Measurements from ENCODE around the gene WASHC4.
"Not testable (repeated sequence)": the region's sequence is repeated elsewhere in the genome, so short reads cannot be mapped to it uniquely, and the experiment has no call there.

The WASHC4 gene

GRCh38 chr12:105092336-105092735 is 15.2 kb upstream of the WASHC4 start:
- DNase-seq (ENCODE audit: low read depth) = no peak
- no peak for TF ChIP-seq CTCF (conservative IDR thresholded peaks at IDR 0.05; ENCODE audit: low read length)
- no peak overlapping the region for H3K4me3 ChIP-seq (ENCODE audit: low read length)

- DNase-seq (ENCODE audit: low read depth); H3K4me3 ChIP-seq (ENCODE audit: low read length): not testable (repeated sequence)
Measured at GRCh38 chr12:105095338-105095737, 12.2 kb upstream of the WASHC4 start.

DNA sequence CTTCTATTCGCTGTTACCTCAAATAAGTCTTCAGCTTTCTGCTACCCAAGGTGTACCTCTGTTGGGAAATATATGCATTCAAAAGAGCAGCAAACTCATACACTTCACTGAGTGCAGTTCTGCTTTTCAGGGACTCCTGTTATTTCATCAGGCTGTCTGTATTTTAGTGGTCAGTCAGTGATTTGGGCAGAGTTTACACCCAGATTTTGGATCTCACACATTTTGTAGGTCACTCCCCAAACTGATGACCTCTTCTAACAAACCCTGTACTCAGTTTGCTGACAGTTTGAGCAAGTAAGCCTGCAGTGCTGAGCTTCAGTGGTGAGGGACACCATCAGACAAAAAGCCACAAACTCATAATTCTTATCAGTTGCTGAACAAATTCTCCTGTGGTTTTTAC is 8.2 kb upstream of the WASHC4 start:
- DNase-seq (ENCODE audit: low read depth) = no peak
- H3K4me3 ChIP-seq (ENCODE audit: low read length) = no peak overlapping the region
- no peak for TF ChIP-seq CTCF (conservative IDR thresholded peaks at IDR 0.05; ENCODE audit: low read length)

- peak; percentile 62 for DNase-seq (ENCODE audit: low read depth)
- peak overlapping the region; percentile 18; the same call in 1 of the 2 replicates for H3K4me3 ChIP-seq (ENCODE audit: low read length)
- TF ChIP-seq CTCF (conservative IDR thresholded peaks at IDR 0.05; ENCODE audit: low read length) = no peak
Measured at GRCh38 chr12:105100207-105100985, 7.1 kb upstream of the WASHC4 start.

- DNase-seq (ENCODE audit: low read depth) = peak; percentile 53
- TF ChIP-seq CTCF (conservative IDR thresholded peaks at IDR 0.05; ENCODE audit: low read length) = no peak; the same call in 1 of the 2 replicates
- H3K4me3 ChIP-seq (ENCODE audit: low read length) = no peak overlapping the region
Measured at GRCh38 chr12:105100998-105101397, 6.5 kb upstream of the WASHC4 start.

DNA sequence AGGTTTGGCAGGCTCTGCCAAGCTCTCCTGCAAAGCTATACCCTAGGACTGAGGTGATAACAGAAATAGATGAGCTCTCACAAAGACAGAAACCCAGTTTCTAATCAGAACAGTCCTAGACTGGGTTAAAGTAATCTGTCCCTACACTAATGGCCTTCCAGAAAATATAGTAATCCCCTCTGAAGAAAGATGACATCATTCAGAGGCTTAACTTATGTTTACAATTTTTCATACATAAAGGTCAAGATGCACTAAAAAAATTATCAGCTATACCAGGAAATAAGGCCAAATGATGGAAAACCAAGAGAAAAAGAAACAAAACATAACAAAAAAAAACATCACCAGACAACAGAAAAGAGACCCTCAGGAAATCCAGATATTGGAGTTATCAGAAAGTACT is 4.9 kb upstream of the WASHC4 start:
- no peak for DNase-seq (ENCODE audit: low read depth)
- no peak for TF ChIP-seq CTCF (conservative IDR thresholded peaks at IDR 0.05; ENCODE audit: low read length)
- H3K4me3 ChIP-seq (ENCODE audit: low read length) = no peak overlapping the region

DNA sequence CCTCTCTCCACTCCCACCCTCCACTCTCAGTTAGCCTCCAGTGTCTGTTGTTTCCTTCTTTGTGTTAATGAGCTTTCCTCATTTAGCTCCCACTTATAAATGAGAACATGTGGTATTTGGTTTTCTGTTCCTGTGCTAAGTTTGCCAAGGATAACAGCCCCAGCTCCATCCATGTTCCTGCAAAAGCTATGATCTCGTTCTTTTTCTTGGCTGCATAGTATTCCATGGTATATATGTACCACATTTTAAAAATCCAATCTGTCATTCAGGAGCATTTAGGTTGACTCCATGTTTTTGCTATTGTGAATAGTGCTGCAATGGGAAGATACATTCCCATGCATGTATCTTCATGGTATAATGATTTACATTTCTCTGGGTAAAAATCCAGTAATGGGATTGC is 2.8 kb upstream of the WASHC4 start:
- H3K4me3 ChIP-seq (ENCODE audit: low read length) = no peak overlapping the region

More for the DNA sequence above, 2.8 kb upstream of the WASHC4 start:
- TF ChIP-seq CTCF (conservative IDR thresholded peaks at IDR 0.05; ENCODE audit: low read length) = no peak
- DNase-seq (ENCODE audit: low read depth) = no peak

Measured in AG10803 (cell line).